Measurements from ENCODE around the gene MIF4GD.

MIF4GD gene

GRCh38 chr17:75270966-75271232 is at the start of gene MIF4GD:
Gene MIF4GD, minus strand, starts transcription at chr17:75271231. Its CDS starts 1,036 bp downstream, at chr17:75270195.
- Histone ChIP-seq H3K9ac (peak within 1 kb of the TSS; percentile 87 to 98 (median 95)), H3K9me3 (replicated peaks in 1 of 11) (no peaks in the 10 kb centered on the region), H3K4me3 (peak within 1 kb of the TSS; percentile 79 to 98 (median 89)), H3K4me1 (peaks cover 35 to 73% (median 60%) of the 10 kb centered on the region in 10 experiments), H3K27me3 (no peaks in the 10 kb centered on the region), H3K4me2 (peak within 1 kb of the TSS; percentile 93 to 100 (median 99)), H4K20me1 (peaks cover 12 to 50% (median 26%) of the 10 kb centered on the region in 11 experiments; a peak in 19 of 22 replicates), H3K27ac (peak within 1 kb of the TSS; percentile 83 to 98 (median 93)), H3K36me3 (peaks cover 43 to 58% (median 51%) of the 10 kb centered on the region in 11 experiments)
- no peak for TF ChIP-seq Cebpa-rat (IDR thresholded peaks at IDR 0.05)

DNA sequence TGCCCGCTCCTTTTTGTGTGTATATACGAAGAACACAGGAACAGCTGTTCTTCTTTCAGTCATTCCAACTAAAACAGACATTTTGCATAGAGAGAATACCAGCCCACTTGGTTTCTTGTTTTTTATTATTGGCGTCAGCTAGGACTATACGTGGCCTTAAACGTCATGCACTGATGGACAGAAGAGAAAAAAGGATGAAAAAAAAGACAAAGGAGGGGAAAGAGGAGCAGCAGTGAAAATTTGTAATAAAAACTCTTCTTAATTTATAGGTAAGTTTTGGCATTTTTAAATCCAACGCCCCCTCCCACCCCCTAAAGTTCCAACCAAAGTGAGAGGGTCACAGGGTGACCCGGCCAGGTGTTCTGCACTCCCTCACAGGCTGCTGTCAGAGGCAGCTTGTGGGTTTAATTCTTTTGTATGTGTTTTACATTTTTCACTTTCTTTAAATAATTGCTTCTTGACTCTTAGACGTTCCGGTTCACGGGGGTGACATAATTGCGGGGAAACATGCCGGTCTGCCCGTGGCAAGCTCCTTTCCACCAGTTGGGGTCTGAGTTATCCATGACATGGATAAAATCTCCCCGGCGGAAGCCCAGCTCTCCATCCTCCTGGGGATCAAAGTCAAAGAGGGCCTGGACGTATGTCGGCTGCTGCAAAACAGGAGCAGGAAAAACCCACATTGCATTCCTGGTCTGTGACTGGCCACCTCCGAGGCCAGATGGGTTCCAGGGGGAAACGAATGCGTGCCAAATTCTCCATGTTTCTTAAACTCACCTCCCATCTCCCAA is 49.1 kb upstream of the MIF4GD start:
- Histone ChIP-seq H3K27ac (no peak overlapping the region; a peak in 1 of 22 replicates), H3K4me2 (0 out of 22 replicates have a peak overlapping the region, but pooled peaks of 1 of the 11 experiments have one; percentile 89), H3K36me3 (peaks cover 72 to 96% (median 84%) of the 10 kb centered on the region in 11 experiments), H3K9me3 (replicated peaks in 1 of 11) (no peaks in the 10 kb centered on the region), H3K4me1 (peaks cover 21 to 77% (median 44%) of the 10 kb centered on the region in 10 experiments), H3K4me3 (no peak overlapping the region), H4K20me1 (peaks cover 4 to 91% (median 43%) of the 10 kb centered on the region in 11 experiments; a peak in 19 of 22 replicates), H3K9ac (peak overlapping the region in 1 of 11 experiments; percentile 14; a peak in 1 of 22 replicates), H3K27me3 (no peaks in the 10 kb centered on the region)
- no peak for TF ChIP-seq Cebpa-rat (IDR thresholded peaks at IDR 0.05)

DNA sequence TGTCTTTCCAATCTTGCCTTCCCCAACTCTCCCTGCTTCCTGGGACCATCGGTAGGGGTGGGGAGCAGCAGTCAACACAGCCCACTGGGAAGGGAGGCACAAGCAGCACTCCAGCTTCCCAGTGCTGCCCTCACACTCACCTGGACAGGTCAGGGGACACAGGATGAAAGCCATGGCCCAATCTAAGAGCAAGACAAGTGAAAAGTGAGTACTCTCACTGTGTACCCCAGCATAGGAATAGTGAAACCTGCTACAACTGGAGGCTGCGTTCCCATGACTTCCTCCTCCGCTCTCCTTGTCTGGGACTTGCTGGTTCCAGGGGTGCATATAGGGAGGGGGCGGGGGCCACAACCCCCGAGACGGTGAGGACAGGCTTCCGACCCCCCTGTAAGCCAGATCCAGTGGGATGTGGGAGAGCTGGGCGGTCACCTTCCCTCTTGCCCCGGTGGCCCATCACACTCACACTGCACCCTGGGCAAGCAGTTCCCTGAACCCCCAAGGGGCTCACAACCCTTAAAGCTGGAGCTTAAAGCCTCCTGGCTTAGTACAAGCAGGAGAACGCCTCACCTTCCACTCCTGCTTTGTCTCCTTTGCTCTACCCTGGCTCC is 47.7 kb upstream of the MIF4GD start:
- Histone ChIP-seq H3K27ac (peak overlapping the region in 7 of 11 experiments; percentile 29 to 90 (median 55); a peak in 11 of 22 replicates), H3K9ac (peak overlapping the region in 8 of 11 experiments; percentile 1 to 73 (median 36); a peak in 11 of 22 replicates), H3K9me3 (replicated peaks in 1 of 11) (no peaks in the 10 kb centered on the region), H3K4me1 (peaks cover 7 to 77% (median 44%) of the 10 kb centered on the region in 10 experiments), H3K36me3 (peaks cover 59 to 96% (median 73%) of the 10 kb centered on the region in 11 experiments), H3K4me3 (no peak overlapping the region), H4K20me1 (peaks cover 4 to 77% (median 39%) of the 10 kb centered on the region in 11 experiments; a peak in 16 of 22 replicates), H3K27me3 (no peaks in the 10 kb centered on the region), H3K4me2 (peak overlapping the region in 5 of 11 experiments; percentile 12 to 96 (median 89); a peak in 8 of 22 replicates)
- no peak for TF ChIP-seq Cebpa-rat (IDR thresholded peaks at IDR 0.05)

DNA sequence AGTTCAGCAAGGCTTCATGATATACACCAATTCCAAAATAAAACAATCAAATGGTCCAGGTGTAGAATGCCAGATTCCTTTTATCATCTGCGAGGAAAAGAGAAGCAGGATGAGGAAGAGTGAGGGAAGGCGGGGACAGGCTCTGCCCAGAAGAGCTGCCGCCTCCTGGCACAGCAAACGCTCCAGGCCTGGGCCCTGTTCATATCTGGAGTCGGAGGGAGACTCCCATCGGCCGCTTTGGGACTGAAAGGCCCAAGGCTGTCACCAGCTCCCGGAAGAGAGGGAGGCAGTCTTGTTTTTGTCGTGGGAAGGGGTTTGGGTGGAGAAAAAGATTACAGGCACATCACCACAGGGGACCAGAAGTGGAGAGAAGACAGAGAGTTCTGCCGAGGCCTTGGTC is 47.2 kb upstream of the MIF4GD start:
- Histone ChIP-seq H3K27ac (peak overlapping the region in 7 of 11 experiments; percentile 29 to 90 (median 55); a peak in 11 of 22 replicates), H3K36me3 (peaks cover 59 to 91% (median 68%) of the 10 kb centered on the region in 11 experiments)
- TF ChIP-seq Cebpa-rat (IDR thresholded peaks at IDR 0.05) = no peak

DNA sequence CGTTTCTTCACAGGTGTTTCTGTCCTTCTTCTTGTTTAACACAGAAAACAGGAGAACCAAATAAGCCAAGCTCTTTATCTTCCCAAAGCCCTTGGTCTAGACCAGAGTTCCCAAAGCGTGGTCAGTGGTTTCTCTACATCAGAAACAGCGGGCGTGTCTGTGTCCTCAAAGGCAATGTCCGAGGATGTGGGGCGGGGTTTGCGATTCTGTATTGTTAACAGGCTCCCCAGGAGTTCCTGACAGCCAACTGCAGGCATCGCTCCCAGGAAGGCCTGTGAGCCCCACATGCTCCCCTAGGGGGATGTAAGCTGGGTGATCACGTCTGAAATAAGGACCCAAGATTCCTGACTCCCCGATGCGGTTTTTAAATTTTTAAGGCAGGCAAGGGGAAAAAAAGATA is 46.6 kb upstream of the MIF4GD start:
- Histone ChIP-seq H3K36me3 (peaks cover 55 to 86% (median 64%) of the 10 kb centered on the region in 11 experiments), H3K27me3 (no peaks in the 10 kb centered on the region), H3K9me3 (replicated peaks in 1 of 11) (no peaks in the 10 kb centered on the region), H3K4me2 (peak overlapping the region in 4 of 11 experiments; percentile 24 to 96 (median 92); a peak in 8 of 22 replicates), H3K4me3 (no peak overlapping the region), H3K9ac (peak overlapping the region in 4 of 11 experiments; percentile 6 to 73 (median 42); a peak in 5 of 22 replicates), H4K20me1 (peaks cover 2 to 67% (median 30%) of the 10 kb centered on the region in 11 experiments; a peak in 15 of 22 replicates), H3K27ac (peak overlapping the region in 4 of 11 experiments; percentile 54 to 90 (median 74); a peak in 8 of 22 replicates), H3K4me1 (peaks cover 7 to 77% (median 48%) of the 10 kb centered on the region in 10 experiments)
- TF ChIP-seq Cebpa-rat (IDR thresholded peaks at IDR 0.05) = no peak

More for the DNA sequence above, 47.2 kb upstream of the MIF4GD start:
- Histone ChIP-seq H3K4me1 (peaks cover 4 to 77% (median 44%) of the 10 kb centered on the region in 10 experiments), H3K9me3 (replicated peaks in 1 of 11) (no peaks in the 10 kb centered on the region), H3K4me3 (no peak overlapping the region), H3K9ac (peak overlapping the region in 7 of 11 experiments; percentile 11 to 73 (median 45); a peak in 10 of 22 replicates), H3K4me2 (peak overlapping the region in 5 of 11 experiments; percentile 12 to 96 (median 89); a peak in 8 of 22 replicates), H3K27me3 (no peaks in the 10 kb centered on the region), H4K20me1 (peaks cover 4 to 72% (median 35%) of the 10 kb centered on the region in 11 experiments; a peak in 16 of 22 replicates)

- peaks cover 42 to 71% (median 50%) of the 10 kb centered on the region in 11 experiments for H3K36me3 ChIP-seq
- no peaks in the 10 kb centered on the region for H3K9me3 ChIP-seq (replicated peaks in 1 of 11)
- peak overlapping the region in 7 of 11 experiments; percentile 17 to 93 (median 82); a peak in 10 of 22 replicates for H3K27ac ChIP-seq
- peak overlapping the region in 3 of 11 experiments; percentile 15 to 69 (median 48); a peak in 3 of 22 replicates for H3K9ac ChIP-seq
- H3K4me2 ChIP-seq = peak overlapping the region in 5 of 11 experiments; percentile 83 to 96 (median 89); a peak in 10 of 22 replicates
- TF ChIP-seq Cebpa-rat (IDR thresholded peaks at IDR 0.05) = no peak
- peaks cover 21 to 85% (median 62%) of the 10 kb centered on the region in 10 experiments for H3K4me1 ChIP-seq
- H3K27me3 ChIP-seq = no peaks in the 10 kb centered on the region
- H3K4me3 ChIP-seq = no peak overlapping the region
- H4K20me1 ChIP-seq = peaks cover 0 to 53% (median 16%) of the 10 kb centered on the region in 11 experiments; a peak in 12 of 22 replicates
Observed at GRCh38 chr17:75316253-75316652, 45.2 kb upstream of the MIF4GD start.

- Histone ChIP-seq H3K27me3 (no peaks in the 10 kb centered on the region), H3K9ac (peak overlapping the region in 4 of 11 experiments; percentile 15 to 69 (median 58); a peak in 5 of 22 replicates), H3K4me1 (peaks cover 22 to 91% (median 68%) of the 10 kb centered on the region in 10 experiments), H3K36me3 (peaks cover 36 to 66% (median 45%) of the 10 kb centered on the region in 11 experiments), H3K4me3 (no peak overlapping the region), H3K4me2 (peak overlapping the region in 5 of 11 experiments; percentile 83 to 96 (median 89); a peak in 10 of 22 replicates), H4K20me1 (peaks cover 0 to 47% (median 14%) of the 10 kb centered on the region in 11 experiments; a peak in 12 of 22 replicates), H3K27ac (peak overlapping the region in 7 of 11 experiments; percentile 17 to 93 (median 82); a peak in 11 of 22 replicates), H3K9me3 (replicated peaks in 1 of 11) (no peaks in the 10 kb centered on the region)
- no peak for TF ChIP-seq Cebpa-rat (IDR thresholded peaks at IDR 0.05)
Observed at GRCh38 chr17:75315541-75316243, 44.7 kb upstream of the MIF4GD start.
